H1 (cell line): Measurements from ENCODE around the gene S1PR2. TPM values are rescaled to one million over a fixed set of nuclear protein-coding genes. Genes with fewer than 3 reads are reported as not detected.
A peak's percentile ranks its signal among the peaks of the same experiment; 100 is the strongest.

ENCODE experiments used
- CTCF ChIA-PET: fragments of 300-600 bp; sonication (Branson Sonifier 250); formaldehyde crosslinking; loops from one replicate; lab custom pipeline; 2021; ENCODE audit not compliant: partially characterized antibody; lab: Charles Lee
- POLR2A ChIA-PET: fragments of 300-600 bp; sonication (Branson Sonifier 250); formaldehyde crosslinking; loops from one replicate; lab custom pipeline; 2021; ENCODE audit warnings: inconsistent platforms; ENCODE audit not compliant: partially characterized antibody; lab: Charles Lee
- DNase-seq, 2 experiments: peaks; one replicate each; pipeline versions ENCODE4 v3.0.0 to v3.0.0-alpha.2; 2010 to 2022; ENCODE audit warnings: low spot score in 2 of 2, low read depth in 1 of 2, mixed read lengths in 1 of 2
- FAIRE-seq: peaks from 2 replicates; lab custom pipeline; 2011; peaks lifted over from hg19 to GRCh38; lab: Jason Lieb, UNC
- H2AFZ ChIP-seq: 2 replicates; pipeline ENCODE4 v1.8.1; 2012; ENCODE audit warnings: low read length, inconsistent platforms
- H2AK5ac ChIP-seq: 2 replicates; pipeline ENCODE4 v1.6.1; 2013; ENCODE audit warnings: low read depth, low read length
- H2BK120ac ChIP-seq: replicated peaks from 2 replicates; pipeline ENCODE3; 2013; ENCODE audit warnings: low read depth, low read length, inconsistent platforms
- H2BK12ac ChIP-seq: 2 replicates; pipeline ENCODE4 v1.6.1; 2013; ENCODE audit warnings: low read depth, low read length
- H2BK15ac ChIP-seq: 2 replicates; pipeline ENCODE4 v1.6.1; 2013; ENCODE audit warnings: low read length
- H2BK20ac ChIP-seq: 2 replicates; pipeline ENCODE4 v1.6.1; 2013; ENCODE audit warnings: low read length
- H2BK5ac ChIP-seq: 2 replicates; pipeline ENCODE4 v1.6.1; 2013; ENCODE audit warnings: low read depth, low read length
- H3K14ac ChIP-seq: 2 replicates; pipeline ENCODE4 v1.6.1; 2013; ENCODE audit warnings: inconsistent platforms; ENCODE audit not compliant: insufficient read length
- H3K18ac ChIP-seq: 2 replicates; pipeline ENCODE4 v1.6.1; 2013; ENCODE audit warnings: low read length; ENCODE audit errors: extremely low read depth
- H3K23ac ChIP-seq: 2 replicates; pipeline ENCODE4 v1.6.1; 2013; ENCODE audit warnings: inconsistent platforms; ENCODE audit not compliant: insufficient read length
- H3K23me2 ChIP-seq: 2 replicates; pipeline ENCODE4 v1.6.1; 2013; ENCODE audit warnings: low read depth, low read length
- H3K27ac ChIP-seq: 2 replicates; pipeline ENCODE4 v1.6.1; 2011; ENCODE audit warnings: low read depth, low read length, inconsistent platforms
- H3K27me3 ChIP-seq, 4 experiments: replicated peaks in 1 of 4; 1 replicate in 1 of 4; 2 replicates in 3 of 4; pipeline versions ENCODE4 v1.6.1 to v1.8.1; 2011 to 2013; ENCODE audit warnings: low read length in 3 of 4, mild to moderate bottlenecking in 3 of 4, inconsistent platforms in 2 of 4, mixed read lengths in 2 of 4, moderate library complexity in 1 of 4; ENCODE audit not compliant: control insufficient read depth in 3 of 4, insufficient read depth in 3 of 4; ENCODE audit errors: extremely low read depth in 1 of 4
- H3K36me3 ChIP-seq, 4 experiments: 2 replicates each; pipeline versions ENCODE4 v1.6.1 to v1.8.1; 2011 to 2013; ENCODE audit warnings: mild to moderate bottlenecking in 4 of 4, low read length in 3 of 4, moderate library complexity in 2 of 4, control low read depth in 1 of 4, inconsistent platforms in 1 of 4; ENCODE audit not compliant: insufficient read depth in 4 of 4, control insufficient read depth in 2 of 4
- H3K4ac ChIP-seq: replicated peaks from 2 replicates; pipeline ENCODE3; 2013; ENCODE audit warnings: low read length, low read depth, mixed read lengths, inconsistent platforms; ENCODE audit not compliant: insufficient read length
- H3K4me1 ChIP-seq, 4 experiments: replicated peaks in 1 of 4; 1 replicate in 1 of 4; 2 replicates in 3 of 4; pipeline versions ENCODE4 v1.6.1 to v1.8.1; 2011 to 2013; ENCODE audit warnings: low read length in 3 of 4, inconsistent platforms in 2 of 4, mixed read lengths in 1 of 4; ENCODE audit not compliant: insufficient read depth in 4 of 4, control insufficient read depth in 3 of 4
- H3K4me2 ChIP-seq, 2 experiments: 2 replicates each; pipeline versions ENCODE4 v1.6.1 to v1.8.1; 2011 to 2013; ENCODE audit warnings: low read depth in 2 of 2, low read length in 2 of 2, control low read depth in 1 of 2, inconsistent platforms in 1 of 2, mild to moderate bottlenecking in 1 of 2; ENCODE audit not compliant: insufficient read depth in 1 of 2
- H3K4me3 ChIP-seq, 4 experiments: fragments of 200-600, 300-600 bp in 1 of 4; sonication (generic), shearing (Covaris generic), sonication (Bioruptor Twin) in 1 of 4; 2 replicates each; pipeline versions ENCODE4 v1.5.1 to v1.8.1; 2011 to 2016; ENCODE audit warnings: low read length in 4 of 4, low read depth in 3 of 4, control low read depth in 2 of 4, inconsistent platforms in 2 of 4, mild to moderate bottlenecking in 2 of 4, mixed read lengths in 1 of 4, moderate library complexity in 1 of 4; ENCODE audit not compliant: insufficient read depth in 2 of 4; ENCODE audit errors: extremely low read depth in 1 of 4
- H3K56ac ChIP-seq: replicated peaks from 2 replicates; pipeline ENCODE3; 2013; ENCODE audit warnings: low read depth, mild to moderate bottlenecking, mixed read lengths, low read length, inconsistent platforms; ENCODE audit not compliant: insufficient read length
- H3K79me1 ChIP-seq: 2 replicates; pipeline ENCODE4 v1.6.1; 2013; ENCODE audit warnings: low read depth, low read length, control low read depth
- H3K79me2 ChIP-seq, 2 experiments: 2 replicates each; pipeline versions ENCODE4 v1.6.1 to v1.8.1; 2012 to 2013; ENCODE audit warnings: low read length in 2 of 2, mild to moderate bottlenecking in 2 of 2, inconsistent platforms in 1 of 2; ENCODE audit not compliant: insufficient read depth in 2 of 2, control insufficient read depth in 1 of 2
- H3K9ac ChIP-seq, 4 experiments: replicated peaks in 1 of 4; 1 replicate in 1 of 4; 2 replicates in 3 of 4; pipeline versions ENCODE4 v1.6.1 to v1.8.1; 2011 to 2013; ENCODE audit warnings: low read depth in 3 of 4, low read length in 3 of 4, control low read depth in 2 of 4, mild to moderate bottlenecking in 2 of 4, moderate library complexity in 2 of 4, inconsistent platforms in 1 of 4; ENCODE audit errors: extremely low read depth in 1 of 4
- H3K9me3 ChIP-seq, 2 experiments: 2 replicates each; pipeline versions ENCODE4 v1.6.1 to v1.8.1; 2012 to 2013; ENCODE audit warnings: mild to moderate bottlenecking in 2 of 2, moderate library complexity in 2 of 2, control low read depth in 1 of 2, inconsistent platforms in 1 of 2, low read depth in 1 of 2, low read length in 1 of 2, mixed read lengths in 1 of 2; ENCODE audit not compliant: insufficient read depth in 2 of 2
- H4K20me1 ChIP-seq, 2 experiments: replicated peaks in 1 of 2; 2 replicates each; pipeline versions ENCODE3 to v1.8.1; 2011 to 2013; ENCODE audit warnings: inconsistent platforms in 2 of 2, low read length in 2 of 2, mild to moderate bottlenecking in 1 of 2; ENCODE audit not compliant: insufficient read depth in 2 of 2, control insufficient read depth in 1 of 2
- H4K5ac ChIP-seq: 2 replicates; pipeline ENCODE4 v1.6.1; 2013; ENCODE audit warnings: low read length, low read depth, mixed read lengths, inconsistent platforms; ENCODE audit not compliant: insufficient read length
- H4K8ac ChIP-seq: 2 replicates; pipeline ENCODE4 v1.8.0; 2013; ENCODE audit warnings: mild to moderate bottlenecking, moderate library complexity, low read length, inconsistent platforms; ENCODE audit not compliant: insufficient read depth; ENCODE audit errors: extremely low read depth
- H4K91ac ChIP-seq: replicated peaks from 2 replicates; pipeline ENCODE3; 2013; ENCODE audit warnings: low read length, mixed read lengths, inconsistent platforms; ENCODE audit not compliant: insufficient read length
- GABPA ChIP-seq: IDR thresholded peaks from 2 replicates; pipeline ENCODE4 v1.6.1; 2011; ENCODE audit warnings: mild to moderate bottlenecking, low read length, moderate library complexity, borderline replicate concordance; ENCODE audit not compliant: insufficient read depth
- MAFK ChIP-seq: IDR thresholded peaks from 2 replicates; pipeline ENCODE4 v1.6.1; 2012; ENCODE audit warnings: low read depth, mild to moderate bottlenecking, improper control_type of control experiment, low read length
- SAP30 ChIP-seq: fragments of 300-600 bp; sonication (generic); IDR thresholded peaks from 2 replicates; pipeline ENCODE4 v1.7.1; 2012; ENCODE audit warnings: low read length, moderate library complexity, mild to moderate bottlenecking, inconsistent platforms; ENCODE audit not compliant: insufficient read depth, insufficient replicate concordance
- TBP ChIP-seq: IDR thresholded peaks from 2 replicates; pipeline ENCODE4 v1.6.1; 2011; ENCODE audit warnings: low read depth, low read length, improper control_type of control experiment
- WGBS, 2 experiments: shearing (Covaris generic) in 1 of 2; methylation state at CpG; one replicate each; pipeline versions ENCODE4 v1.1.6 to v1.1.7; 2013 to 2015; ENCODE audit warnings: low lambda C conversion rate in 2 of 2, mixed read lengths in 2 of 2, inconsistent platforms in 1 of 2, low coverage in 1 of 2, missing lambda C conversion rate in 1 of 2; ENCODE audit not compliant: insufficient replicate concordance in 2 of 2, insufficient coverage in 1 of 2, insufficient read length in 1 of 2; ENCODE audit errors: extremely low coverage in 1 of 2, missing lambda C conversion rate in 1 of 2; 5-methylcytosine and 5-hydroxymethylcytosine counted together
- polyA plus RNA-seq, 7 experiments: library from polyadenylated mRNA; depleted of rRNA in 3 of 7; stranded (reverse) in 5 of 7; unstranded in 2 of 7; fragments of >200 nt in 5 of 7; fragments of 200-250 nt in 2 of 7; gene quantifications; 1 replicate in 5 of 7; 2 replicates in 1 of 7; 4 replicates in 1 of 7; pipeline versions ENCODE4 v1.2.1 to v1.2.3, GENCODE V29; 2011 to 2013; ENCODE audit warnings: missing spikeins in 2 of 7, mixed read lengths in 2 of 7
- total RNA-seq: library from RNA; stranded (reverse); fragmentation: NEBNext Ultra II Directional; extraction: Animal tissue kit (Norgen Biotek cat#: 25700); gene quantifications from 2 replicates; pipeline ENCODE4 v1.2.1, GENCODE V29; 2021

The S1PR2 gene
- total and polyA plus RNA-seq, 2 of the 8 experiments (the other 6 are each of a cell fraction or from before 2014, with no cell fraction given): 17.5 to 19.4 TPM

- H4K20me1 ChIP-seq: peaks cover 0 to 15% of the 10 kb centered on the region in 2 experiments
- H3K23ac ChIP-seq: no peak overlapping the region
- H3K4ac ChIP-seq: no peak overlapping the region
- peaks cover 40 to 54% of the 10 kb centered on the region in 2 experiments for H3K79me2 ChIP-seq
- peak overlapping the region; percentile 91 to 93 for H3K4me2 ChIP-seq
- CTCF ChIA-PET: interaction anchor here (1.4 to 2.3 kb wide), 3 partner anchors 27 to 56 kb away, joined by 3 to 9 read pairs (median 7); no protein-coding TSS in a partner anchor
- peaks cover 8% of the 10 kb centered on the region for H3K23me2 ChIP-seq
- TF ChIP-seq MAFK (no peak), TBP (peak; percentile 26; the same call in 1 of the 2 replicates), GABPA (peak; percentile 80; the same call in 1 of the 2 replicates), SAP30 (peak; percentile 74)
- TF ChIP-seq, all 59 proteins: peak for 3
- Histone ChIP-seq H3K27ac (peak overlapping the region; percentile 83), H4K5ac (peak overlapping the region; percentile 99), H3K27me3 (no peaks in the 10 kb centered on the region), H3K9me3 (no peaks in the 10 kb centered on the region), H2BK5ac (peak overlapping the region; percentile 98), H3K9ac (peak overlapping the region; percentile 64 to 92 (median 88)), H3K14ac (no peak overlapping the region), H3K4me3 (peak overlapping the region; percentile 64 to 92 (median 80)), H3K79me1 (peaks cover 12% of the 10 kb centered on the region), H2AFZ (no peak overlapping the region), H2BK15ac (no peak overlapping the region; the same call in 1 of the 2 replicates), H3K4me1 (no peaks in the 10 kb centered on the region), H4K8ac (peak overlapping the region; percentile 90), H2BK120ac (no peak overlapping the region), H4K91ac (peak overlapping the region; percentile 8), H3K36me3 (peaks cover 0 to 9% (median 1%) of the 10 kb centered on the region in 4 experiments; a peak in 2 of 8 replicates), H3K56ac (peak overlapping the region; percentile 8), H2BK20ac (no peak overlapping the region), H3K18ac (peak overlapping the region; percentile 88; the same call in 1 of the 2 replicates), H2BK12ac (no peak overlapping the region), H2AK5ac (peak overlapping the region; percentile 7; the same call in 1 of the 2 replicates)
- POLR2A ChIA-PET: interaction anchor here (0.7 to 2.1 kb wide), 27 partner anchors 9 to 215 kb away, joined by 3 to 14 read pairs (median 3); partner anchors contain the start of genes MRPL4, PPAN, RAVER1 and S1PR2
- FAIRE-seq: no peak
- DNase-seq: peak in 1 of 2 experiments; percentile 80
- WGBS, 2 experiments: 20% methylated on average over 15 of the region's 30 CpGs; no CpG with 5 or more reads in 1 of the 2 experiments
Observed at GRCh38 chr19:10193790-10194499, 37.2 kb downstream of the S1PR2 start.
